ENCODE measurements around the gene ACSF2. TPM values are rescaled to one million over a fixed set of nuclear protein-coding genes. Genes with fewer than 3 reads are reported as not detected.

Gene ACSF2
- total RNA-seq, 1 donor, result 63.0 TPM

GRCh38 chr17:50448643-50449042, 22.6 kb downstream of the ACSF2 start:
- DNase-seq (ENCODE audit: insufficient read length, low spot score, missing footprints), result no peak
- Histone ChIP-seq H3K27me3 (ENCODE audit: insufficient read depth, low read length) (no peaks in the 10 kb centered on the region), H3K9me3 (ENCODE audit: low read depth, low read length) (no peaks in the 10 kb centered on the region), H3K36me3 (ENCODE audit: insufficient read depth, low read length) (no peaks in the 10 kb centered on the region), H2AFZ (ENCODE audit: low read length) (no peak overlapping the region), H4K20me1 (ENCODE audit: insufficient read depth, low read length) (peaks cover 2% of the 10 kb centered on the region), H3K27ac (ENCODE audit: low read depth, low read length) (no peak overlapping the region), H3K4me2 (ENCODE audit: insufficient read depth, low read length) (no peak overlapping the region), H3K79me2 (ENCODE audit: insufficient read depth, low read length) (peaks cover 3% of the 10 kb centered on the region), H3K4me1 (ENCODE audit: insufficient read depth, low read length) (peaks cover 1% of the 10 kb centered on the region), H3K4me3 (ENCODE audit: insufficient read depth, low read length) (no peak overlapping the region)
- no peak for TF ChIP-seq CTCF (IDR thresholded peaks at IDR 0.05; ENCODE audit: extremely low read depth, low read depth, low read length)

DNA sequence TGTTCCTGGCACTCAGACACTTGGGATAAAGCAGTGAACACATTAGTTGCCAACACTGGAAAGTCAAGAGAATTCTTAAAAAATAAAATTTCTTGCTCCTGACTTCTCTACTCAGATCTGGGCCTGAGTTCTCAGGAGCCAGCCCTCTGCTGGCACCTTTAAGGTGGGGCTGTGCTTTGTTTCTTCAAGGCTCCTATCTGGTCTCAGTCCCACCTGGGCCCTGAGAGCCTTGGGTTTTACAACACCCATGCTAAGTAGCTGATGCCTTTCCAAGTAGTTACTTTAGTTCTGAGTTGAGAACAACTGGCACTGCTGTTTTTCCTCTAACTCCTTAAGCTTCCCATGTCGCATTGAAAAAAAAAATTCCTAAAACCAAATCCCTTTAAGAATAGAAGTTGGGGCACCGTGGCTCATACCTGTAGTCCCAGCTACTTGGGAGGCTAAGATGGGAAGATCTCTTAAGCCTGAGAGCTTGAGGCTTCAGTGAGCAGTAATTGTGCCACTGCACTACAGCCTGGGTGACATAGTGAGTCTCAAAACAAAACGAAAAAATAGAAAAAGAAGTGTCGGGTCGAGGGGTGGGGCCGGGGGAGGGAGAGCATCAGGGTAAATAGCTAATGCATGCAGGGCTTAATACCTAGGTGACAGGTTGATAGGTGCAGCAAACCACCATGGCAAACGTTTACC, 26.1 kb downstream of the ACSF2 start:
- no peaks in the 10 kb centered on the region for H3K36me3 ChIP-seq (ENCODE audit: insufficient read depth, low read length)
- H3K4me3 ChIP-seq (ENCODE audit: insufficient read depth, low read length), result no peak overlapping the region
- peaks cover 3% of the 10 kb centered on the region for H3K79me2 ChIP-seq (ENCODE audit: insufficient read depth, low read length)
- H3K27me3 ChIP-seq (ENCODE audit: insufficient read depth, low read length), result no peaks in the 10 kb centered on the region
- no peak overlapping the region for H3K4me2 ChIP-seq (ENCODE audit: insufficient read depth, low read length)
- DNase-seq (ENCODE audit: insufficient read length, low spot score, missing footprints), result peak; percentile 58
- no peak overlapping the region for H2AFZ ChIP-seq (ENCODE audit: low read length)
- no peak overlapping the region for H3K27ac ChIP-seq (ENCODE audit: low read depth, low read length)
- H4K20me1 ChIP-seq (ENCODE audit: insufficient read depth, low read length), result peaks cover 7% of the 10 kb centered on the region
- no peak for TF ChIP-seq CTCF (IDR thresholded peaks at IDR 0.05; ENCODE audit: extremely low read depth, low read depth, low read length)
- no peaks in the 10 kb centered on the region for H3K4me1 ChIP-seq (ENCODE audit: insufficient read depth, low read length)
- no peaks in the 10 kb centered on the region for H3K9me3 ChIP-seq (ENCODE audit: low read depth, low read length)

GRCh38 chr17:50452630-50453300, 26.7 kb downstream of the ACSF2 start:
- DNase-seq (ENCODE audit: insufficient read length, low spot score, missing footprints), result no peak
- peaks cover 13% of the 10 kb centered on the region for H4K20me1 ChIP-seq (ENCODE audit: insufficient read depth, low read length)
- no peak for TF ChIP-seq CTCF (IDR thresholded peaks at IDR 0.05; ENCODE audit: extremely low read depth, low read depth, low read length)

DNA sequence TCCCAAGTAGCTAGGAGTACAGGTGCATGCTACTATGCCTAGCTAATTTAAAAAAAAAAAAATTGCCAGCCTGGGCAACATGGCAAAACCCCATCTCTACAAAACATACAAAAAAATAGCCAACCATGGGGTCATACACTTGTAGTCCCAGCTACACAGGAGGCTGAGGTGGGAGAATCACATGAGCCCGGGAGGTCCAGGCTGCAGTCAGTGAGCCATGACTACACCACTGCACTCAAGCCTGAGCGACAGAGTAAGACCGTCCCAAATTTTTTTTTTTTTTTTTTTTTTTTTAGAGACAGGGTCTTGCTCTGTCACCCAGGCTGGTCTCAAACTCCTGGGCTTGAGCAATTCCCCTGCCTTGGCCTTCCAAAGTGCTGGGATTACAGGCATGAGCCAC, 27.9 kb downstream of the ACSF2 start:
- Histone ChIP-seq H2AFZ (ENCODE audit: low read length) (no peak overlapping the region), H3K4me2 (ENCODE audit: insufficient read depth, low read length) (no peak overlapping the region), H4K20me1 (ENCODE audit: insufficient read depth, low read length) (peaks cover 19% of the 10 kb centered on the region), H3K36me3 (ENCODE audit: insufficient read depth, low read length) (no peaks in the 10 kb centered on the region), H3K79me2 (ENCODE audit: insufficient read depth, low read length) (peaks cover 3% of the 10 kb centered on the region), H3K9me3 (ENCODE audit: low read depth, low read length) (no peaks in the 10 kb centered on the region), H3K4me3 (ENCODE audit: insufficient read depth, low read length) (no peak overlapping the region), H3K4me1 (ENCODE audit: insufficient read depth, low read length) (peaks cover 10% of the 10 kb centered on the region), H3K27me3 (ENCODE audit: insufficient read depth, low read length) (no peaks in the 10 kb centered on the region), H3K27ac (ENCODE audit: low read depth, low read length) (no peak overlapping the region)
- TF ChIP-seq CTCF (IDR thresholded peaks at IDR 0.05; ENCODE audit: extremely low read depth, low read depth, low read length), result no peak
- DNase-seq (ENCODE audit: insufficient read length, low spot score, missing footprints), result no peak

More at GRCh38 chr17:50452630-50453300, 26.7 kb downstream of the ACSF2 start:
- Histone ChIP-seq H3K4me2 (ENCODE audit: insufficient read depth, low read length) (no peak overlapping the region), H2AFZ (ENCODE audit: low read length) (no peak overlapping the region), H3K27me3 (ENCODE audit: insufficient read depth, low read length) (no peaks in the 10 kb centered on the region), H3K36me3 (ENCODE audit: insufficient read depth, low read length) (no peaks in the 10 kb centered on the region), H3K4me1 (ENCODE audit: insufficient read depth, low read length) (no peaks in the 10 kb centered on the region), H3K27ac (ENCODE audit: low read depth, low read length) (no peak overlapping the region), H3K9me3 (ENCODE audit: low read depth, low read length) (no peaks in the 10 kb centered on the region), H3K4me3 (ENCODE audit: insufficient read depth, low read length) (no peak overlapping the region), H3K79me2 (ENCODE audit: insufficient read depth, low read length) (peaks cover 3% of the 10 kb centered on the region)
